ENCODE results near the gene UGT1A3.

Gene UGT1A3

GRCh38 chr2:233764264-233764663, 35.4 kb downstream of the UGT1A3 start:
- FAIRE-seq: no peak
- no peak for DNase-seq (ENCODE audit: insufficient read length, low spot score)
- no peak for TF ChIP-seq CTCF (IDR thresholded peaks at IDR 0.05; ENCODE audit: insufficient read depth, missing control alignments)

- FAIRE-seq (no peak), DNase-seq (ENCODE audit: insufficient read length, low spot score) (no peak)
- no peak for TF ChIP-seq CTCF (IDR thresholded peaks at IDR 0.05; ENCODE audit: insufficient read depth, missing control alignments)
Measured at GRCh38 chr2:233764761-233765160, 35.9 kb downstream of the UGT1A3 start.

- no peak for TF ChIP-seq CTCF (IDR thresholded peaks at IDR 0.05; ENCODE audit: insufficient read depth, missing control alignments)
- FAIRE-seq: no peak
- no peak for DNase-seq (ENCODE audit: insufficient read length, low spot score)
Measured at GRCh38 chr2:233766416-233766815, 37.6 kb downstream of the UGT1A3 start.

GRCh38 chr2:233768076-233768475, 39.2 kb downstream of the UGT1A3 start:
- FAIRE-seq: no peak
- no peak for TF ChIP-seq CTCF (IDR thresholded peaks at IDR 0.05; ENCODE audit: insufficient read depth, missing control alignments)
- no peak for DNase-seq (ENCODE audit: insufficient read length, low spot score)

GRCh38 chr2:233769260-233769659, 40.4 kb downstream of the UGT1A3 start:
- DNase-seq (ENCODE audit: insufficient read length, low spot score) (no peak), FAIRE-seq (no peak)
- no peak for TF ChIP-seq CTCF (IDR thresholded peaks at IDR 0.05; ENCODE audit: insufficient read depth, missing control alignments)

- DNase-seq (ENCODE audit: insufficient read length, low spot score): no peak
- FAIRE-seq: no peak
- TF ChIP-seq CTCF (IDR thresholded peaks at IDR 0.05; ENCODE audit: insufficient read depth, missing control alignments): no peak
Measured at GRCh38 chr2:233772153-233772552, 43.3 kb downstream of the UGT1A3 start.

GRCh38 chr2:233772583-233772982, 43.7 kb downstream of the UGT1A3 start:
- TF ChIP-seq CTCF (IDR thresholded peaks at IDR 0.05; ENCODE audit: insufficient read depth, missing control alignments): no peak
- no peak for FAIRE-seq
- DNase-seq (ENCODE audit: insufficient read length, low spot score): no peak
